K562 (cell line): Measurements from ENCODE around the gene RETN. TPM values are rescaled to one million over a fixed set of nuclear protein-coding genes. Genes with fewer than 3 reads are reported as not detected.

ENCODE experiments used
- ATF6 ChIP-seq: sonication (generic); formaldehyde crosslinking; IDR thresholded peaks from 2 replicates; pipeline ENCODE4 v1.4.0; 2020; ENCODE audit warnings: mild to moderate bottlenecking, missing genetic modification reagents
- CBFA2T2 ChIP-seq: fragments of 450-650 bp; conservative IDR thresholded peaks from 2 replicates; pipeline ENCODE4 v1.6.1; 2017; ENCODE audit warnings: mild to moderate bottlenecking
- DLX4 ChIP-seq: fragments of 250-450 bp; sonication (Bioruptor Pico); IDR thresholded peaks from 2 replicates; pipeline ENCODE4 v1.6.1; 2021; ENCODE audit warnings: mild to moderate bottlenecking
- GABPA ChIP-seq: fragments of 200-800 bp; sonication (Bioruptor generic); conservative IDR thresholded peaks from 2 replicates; pipeline ENCODE4 v1.6.1; 2016; ENCODE audit warnings: low read depth, missing genetic modification characterization, missing compliant biosample characterization
- IRF1 ChIP-seq: sonication (generic); formaldehyde crosslinking; IDR thresholded peaks from 2 replicates; pipeline ENCODE4 v1.8.0; 2022; ENCODE audit warnings: missing genetic modification reagents, mild to moderate bottlenecking, borderline replicate concordance
- MAX ChIP-seq: sonication (generic); formaldehyde crosslinking; IDR thresholded peaks from 2 replicates; pipeline ENCODE4 v1.9.0; 2022; ENCODE audit warnings: mild to moderate bottlenecking, missing genetic modification reagents
- MAZ ChIP-seq, 2 experiments: fragments of 450-650 bp in 1 of 2; sonication (generic) in 1 of 2; formaldehyde crosslinking; IDR thresholded peaks in 1 of 2; conservative IDR thresholded peaks in 1 of 2; 2 replicates each; pipeline versions ENCODE4 v1.4.0 to v1.5.0; 2020; ENCODE audit warnings: mild to moderate bottlenecking in 1 of 2, missing genetic modification reagents in 1 of 2
- MED1 ChIP-seq: sonication (generic); formaldehyde crosslinking; IDR thresholded peaks from 2 replicates; pipeline ENCODE4 v1.8.1; 2023; ENCODE audit warnings: missing genetic modification reagents, borderline replicate concordance
- ZFPM2 ChIP-seq: fragments of 250-450 bp; sonication (Bioruptor Pico); IDR thresholded peaks from 2 replicates; pipeline ENCODE4 v1.5.1; 2022; ENCODE audit warnings: mild to moderate bottlenecking
- ZNF592 ChIP-seq: fragments of 450-650 bp; IDR thresholded peaks from 2 replicates; pipeline ENCODE4 v1.6.1; 2017; ENCODE audit warnings: antibody characterized with exemption, mild to moderate bottlenecking
- ZNF695 ChIP-seq: fragments of 450-650 bp; formaldehyde crosslinking; IDR thresholded peaks from 2 replicates; pipeline ENCODE4 v1.4.0; 2020; ENCODE audit warnings: mild to moderate bottlenecking, moderate library complexity
- ZNF778 ChIP-seq: fragments of 450-650 bp; formaldehyde crosslinking; IDR thresholded peaks from 2 replicates; pipeline ENCODE4 v1.4.0; 2020; ENCODE audit warnings: mild to moderate bottlenecking, moderate library complexity
- polyA plus RNA-seq, 8 experiments: library from polyadenylated mRNA; depleted of rRNA in 4 of 8; stranded (reverse) in 5 of 8; unstranded in 3 of 8; fragments of >200 nt; fragmentation: Nextera tagmentation in 2 of 8; fragmentation: Illumina TruSeq in 1 of 8; extraction: Ambion mirVana in 2 of 8; extraction: Trizol in 1 of 8; gene quantifications; 2 replicates each; pipeline versions ENCODE4 v1.2.1 to v1.2.3, GENCODE V29; 2011 to 2014; ENCODE audit warnings: inconsistent platforms in 1 of 8, missing spikeins in 1 of 8
- total RNA-seq, 7 experiments: library from RNA; depleted of rRNA in 6 of 7; stranded (reverse); fragments of >200 nt in 6 of 7; fragmentation: Illumina TruSeq in 2 of 7; extraction: Trizol in 2 of 7; gene quantifications; 2 replicates each; pipeline versions ENCODE4 v1.2.1 to v1.2.3, GENCODE V29; 2011 to 2021; ENCODE audit warnings: low replicate concordance in 1 of 7
- TF ChIP-seq, protein P1 (sequence below): sonication (generic); formaldehyde crosslinking; IDR thresholded peaks from 2 replicates; pipeline ENCODE4 v1.8.1; 2022; ENCODE audit warnings: missing genetic modification reagents
- TF ChIP-seq, protein P2 (sequence below): fragments of 450-650 bp; IDR thresholded peaks from 2 replicates; pipeline ENCODE4 v1.6.1; 2016

Gene RETN
- total and polyA plus RNA-seq, 9 of the 15 experiments (the other 6 are each of a cell fraction or from before 2014, with no cell fraction given), result not detected

DNA sequence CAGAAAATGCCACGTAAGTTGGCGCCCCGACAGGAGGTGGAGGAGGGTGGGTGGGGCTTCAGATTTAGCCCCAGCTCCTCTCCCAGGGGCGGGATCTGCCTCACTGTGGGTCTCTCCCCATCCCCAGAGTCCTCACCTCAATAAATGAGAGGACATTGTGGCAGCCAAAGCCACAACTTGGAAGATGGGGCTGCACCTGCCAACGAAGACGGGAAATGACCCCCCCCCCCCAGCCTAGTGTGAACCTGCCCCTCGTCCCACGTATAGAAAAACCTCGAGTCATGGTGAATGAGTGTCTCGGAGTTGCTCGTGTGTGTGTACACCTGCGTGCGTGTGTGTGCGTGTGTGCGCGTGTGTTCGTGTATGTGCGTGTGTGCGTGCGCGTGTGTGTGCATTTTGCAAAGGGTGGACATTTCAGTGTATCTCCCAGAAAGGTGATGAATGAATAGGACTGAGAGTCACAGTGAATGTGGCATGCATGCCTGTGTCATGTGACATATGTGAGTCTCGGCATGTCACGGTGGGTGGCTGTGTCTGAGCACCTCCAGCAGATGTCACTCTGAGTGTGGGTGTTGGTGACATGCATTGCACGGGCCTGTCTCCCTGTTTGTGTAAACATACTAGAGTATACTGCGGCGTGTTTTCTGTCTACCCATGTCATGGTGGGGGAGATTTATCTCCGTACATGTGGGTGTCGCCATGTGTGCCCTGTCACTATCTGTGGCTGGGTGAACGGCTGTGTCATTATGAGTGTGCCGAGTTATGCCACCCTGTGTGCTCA is 10.3 kb downstream of the RETN start (continued):
- no peak for TF ChIP-seq ZNF592
- TF ChIP-seq CBFA2T2, result 0 out of 2 replicates have a peak, but pooled peaks have one; percentile 13
- TF ChIP-seq ZNF695 (CRISPR knock-in tag), result no peak
- no peak for TF ChIP-seq MED1
- no peak for TF ChIP-seq DLX4
- TF ChIP-seq, protein P1, sequence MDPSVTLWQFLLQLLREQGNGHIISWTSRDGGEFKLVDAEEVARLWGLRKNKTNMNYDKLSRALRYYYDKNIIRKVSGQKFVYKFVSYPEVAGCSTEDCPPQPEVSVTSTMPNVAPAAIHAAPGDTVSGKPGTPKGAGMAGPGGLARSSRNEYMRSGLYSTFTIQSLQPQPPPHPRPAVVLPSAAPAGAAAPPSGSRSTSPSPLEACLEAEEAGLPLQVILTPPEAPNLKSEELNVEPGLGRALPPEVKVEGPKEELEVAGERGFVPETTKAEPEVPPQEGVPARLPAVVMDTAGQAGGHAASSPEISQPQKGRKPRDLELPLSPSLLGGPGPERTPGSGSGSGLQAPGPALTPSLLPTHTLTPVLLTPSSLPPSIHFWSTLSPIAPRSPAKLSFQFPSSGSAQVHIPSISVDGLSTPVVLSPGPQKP (CRISPR knock-in tag), result no peak
- no peak for TF ChIP-seq GABPA (tag)
- TF ChIP-seq, protein P2, sequence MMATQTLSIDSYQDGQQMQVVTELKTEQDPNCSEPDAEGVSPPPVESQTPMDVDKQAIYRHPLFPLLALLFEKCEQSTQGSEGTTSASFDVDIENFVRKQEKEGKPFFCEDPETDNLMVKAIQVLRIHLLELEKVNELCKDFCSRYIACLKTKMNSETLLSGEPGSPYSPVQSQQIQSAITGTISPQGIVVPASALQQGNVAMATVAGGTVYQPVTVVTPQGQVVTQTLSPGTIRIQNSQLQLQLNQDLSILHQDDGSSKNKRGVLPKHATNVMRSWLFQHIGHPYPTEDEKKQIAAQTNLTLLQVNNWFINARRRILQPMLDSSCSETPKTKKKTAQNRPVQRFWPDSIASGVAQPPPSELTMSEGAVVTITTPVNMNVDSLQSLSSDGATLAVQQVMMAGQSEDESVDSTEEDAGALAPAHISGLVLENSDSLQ, result peak; percentile 55
- TF ChIP-seq ZFPM2 (CRISPR knock-in tag), result no peak
- no peak for TF ChIP-seq IRF1 (CRISPR knock-in tag)
- no peak for TF ChIP-seq ATF6 (CRISPR knock-in tag)
- no peak for TF ChIP-seq MAX (CRISPR knock-in tag)
- no peak for TF ChIP-seq MAZ (CRISPR knock-in tag; conservative IDR thresholded peaks at IDR 0.05 in 1 of 2, IDR thresholded peaks at IDR 0.05 in 1 of 2)
- TF ChIP-seq ZNF778 (CRISPR knock-in tag), result no peak
